ENCODE data around the gene PDE4A.
"Not testable (repeated sequence)": the region's sequence is repeated elsewhere in the genome, so short reads cannot be mapped to it uniquely, and the experiment has no call there.

The PDE4A gene

DNA sequence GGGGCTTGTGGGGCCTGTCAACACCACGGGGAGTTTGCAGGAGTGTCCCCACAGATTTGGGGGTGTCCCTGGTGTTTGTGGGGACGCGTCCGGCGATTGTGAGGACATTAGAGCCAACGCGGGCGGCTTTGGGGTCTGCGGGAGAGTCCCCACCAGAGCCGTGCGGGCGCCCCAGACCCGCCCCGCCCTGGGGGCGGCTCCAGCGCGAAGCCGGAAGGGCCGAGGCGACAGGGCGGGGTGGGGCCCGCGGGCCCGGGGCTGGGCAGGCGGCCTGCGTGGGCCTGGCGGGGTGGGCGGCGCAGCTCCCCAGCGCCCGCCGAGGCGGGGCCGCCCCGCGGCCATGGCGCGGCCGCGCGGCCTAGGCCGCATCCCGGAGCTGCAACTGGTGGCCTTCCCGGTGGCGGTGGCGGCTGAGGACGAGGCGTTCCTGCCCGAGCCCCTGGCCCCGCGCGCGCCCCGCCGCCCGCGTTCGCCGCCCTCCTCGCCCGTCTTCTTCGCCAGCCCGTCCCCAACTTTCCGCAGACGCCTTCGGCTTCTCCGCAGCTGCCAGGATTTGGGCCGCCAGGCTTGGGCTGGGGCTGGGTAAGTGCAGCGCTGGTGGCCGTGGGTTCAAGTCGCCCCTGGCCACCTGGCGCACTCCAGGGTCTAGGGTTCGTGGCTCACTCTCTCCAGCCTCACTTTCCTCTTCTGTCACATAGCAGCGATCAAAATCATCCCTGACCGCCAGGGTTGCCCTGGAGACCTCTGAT is 10.3 kb downstream of the PDE4A start:
- DNase-seq, result no peak

DNA sequence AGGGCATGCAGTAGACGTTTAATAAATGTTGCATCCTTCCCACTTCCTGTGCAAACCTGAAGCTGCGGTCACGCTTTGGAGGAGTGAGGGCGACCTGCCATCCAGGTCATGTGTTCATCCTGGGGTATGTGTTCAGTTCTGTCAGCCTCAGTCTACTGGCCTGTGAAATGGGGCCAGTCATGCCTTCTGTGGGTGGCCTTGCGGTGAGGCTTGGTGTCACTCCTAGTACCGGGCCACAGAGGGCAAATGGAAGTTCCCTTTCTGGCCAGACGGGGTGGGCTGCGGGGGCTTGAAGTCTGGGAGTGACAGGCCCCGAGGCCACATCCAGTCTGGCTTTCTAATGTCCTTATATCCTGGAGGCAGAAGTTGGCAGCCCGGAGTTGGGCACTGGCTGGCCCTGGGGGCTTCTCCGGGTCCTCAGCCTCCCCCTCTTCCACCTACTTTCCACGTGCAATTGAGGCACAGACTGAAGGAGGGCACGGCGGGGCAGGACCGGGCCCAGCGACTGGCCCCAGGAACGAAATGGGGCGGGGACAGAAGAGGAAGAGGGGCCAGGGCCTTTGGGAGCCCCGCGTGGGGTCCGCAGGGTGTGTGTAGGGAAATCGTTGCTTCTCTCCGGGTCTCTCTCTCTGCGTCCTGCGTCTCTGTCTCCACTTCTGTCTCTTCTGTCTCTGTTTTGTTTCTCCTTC is 11.1 kb downstream of the PDE4A start:
- DNase-seq, result no peak

DNA sequence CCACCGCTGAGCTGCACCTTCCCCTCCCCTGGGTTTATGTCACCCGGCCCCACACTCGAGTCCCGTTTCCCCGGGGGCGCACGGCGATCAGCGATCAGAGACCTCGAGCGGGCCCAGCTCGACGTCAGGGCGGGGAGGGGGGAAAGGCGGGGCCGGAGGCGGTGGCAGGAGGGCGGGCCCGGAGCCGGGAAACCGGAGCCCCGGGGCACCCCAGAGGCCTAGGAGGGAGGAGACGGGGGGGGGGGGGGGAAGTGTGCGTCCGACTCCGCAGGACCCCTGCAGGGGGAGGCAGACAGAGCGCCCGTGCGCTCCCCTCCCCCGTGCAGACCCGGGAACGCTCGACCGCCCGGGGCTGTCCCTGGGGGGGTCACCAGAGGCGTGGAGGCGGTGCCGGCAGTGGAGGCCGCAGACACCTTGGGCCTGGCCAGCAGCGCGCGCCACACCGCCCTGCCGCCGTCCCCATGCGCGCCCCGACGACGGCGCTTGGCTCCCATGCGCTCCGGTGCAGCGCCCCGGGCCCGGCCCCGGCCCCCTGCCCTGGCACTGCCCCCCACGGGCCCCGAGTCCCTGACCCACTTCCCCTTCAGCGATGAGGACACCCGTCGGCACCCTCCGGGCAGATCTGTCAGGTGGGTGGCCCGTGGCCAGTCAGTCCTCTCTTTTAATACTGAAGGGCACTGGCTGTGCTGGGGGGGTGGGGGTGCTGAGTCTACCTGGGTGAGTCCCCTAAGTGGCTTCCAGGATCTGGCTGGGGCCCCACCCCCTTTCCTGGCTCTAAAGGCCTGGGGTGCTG is 11.8 kb downstream of the PDE4A start:
- DNase-seq, result no peak

DNA sequence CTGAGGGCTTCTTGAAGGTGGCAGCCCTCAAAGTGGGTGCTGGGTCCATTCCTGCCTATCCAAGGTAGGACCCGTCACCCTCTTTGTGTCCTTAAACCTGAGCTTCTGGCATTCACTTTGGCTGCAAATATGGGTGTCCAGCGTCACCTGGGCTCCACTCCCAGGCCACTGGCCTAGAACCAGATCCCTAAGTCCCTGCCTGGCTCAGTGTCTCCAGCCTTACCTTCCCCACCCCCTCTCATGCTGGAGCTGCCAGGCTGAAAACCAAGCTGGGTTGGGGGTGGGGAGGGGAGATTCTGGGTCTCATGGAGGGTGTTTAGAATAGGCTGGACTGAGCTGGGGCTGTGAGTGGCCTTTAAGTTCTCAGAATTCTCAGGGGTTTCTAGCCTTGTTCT is 12.4 kb downstream of the PDE4A start:
- DNase-seq, result no peak

GRCh38 chr19:10433131-10433536 is 12.8 kb downstream of the PDE4A start:
- DNase-seq, result no peak

GRCh38 chr19:10439588-10439987 is 19.2 kb downstream of the PDE4A start:
- no peak for DNase-seq

- DNase-seq, result no peak
Measured at GRCh38 chr19:10442698-10443097, 22.4 kb downstream of the PDE4A start.

DNA sequence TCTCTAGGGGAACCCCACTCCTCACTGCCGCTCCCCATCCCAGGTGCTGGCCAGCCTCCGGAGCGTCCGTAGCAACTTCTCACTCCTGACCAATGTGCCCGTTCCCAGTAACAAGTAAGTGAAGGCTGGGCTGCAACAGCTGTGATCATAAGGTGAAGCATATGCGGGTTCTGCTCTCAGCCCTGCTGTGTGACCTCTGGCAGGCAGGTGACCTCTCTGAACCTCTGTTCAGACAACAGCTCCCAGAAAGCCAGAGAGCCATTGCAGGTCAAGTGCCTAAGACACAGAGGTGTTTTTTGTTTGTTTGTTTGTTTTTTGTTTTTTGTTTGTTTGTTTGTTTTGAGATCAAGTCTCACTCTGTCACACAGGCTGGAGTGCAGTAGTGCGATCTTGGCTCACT is 28.7 kb downstream of the PDE4A start:
- DNase-seq, result no peak

DNA sequence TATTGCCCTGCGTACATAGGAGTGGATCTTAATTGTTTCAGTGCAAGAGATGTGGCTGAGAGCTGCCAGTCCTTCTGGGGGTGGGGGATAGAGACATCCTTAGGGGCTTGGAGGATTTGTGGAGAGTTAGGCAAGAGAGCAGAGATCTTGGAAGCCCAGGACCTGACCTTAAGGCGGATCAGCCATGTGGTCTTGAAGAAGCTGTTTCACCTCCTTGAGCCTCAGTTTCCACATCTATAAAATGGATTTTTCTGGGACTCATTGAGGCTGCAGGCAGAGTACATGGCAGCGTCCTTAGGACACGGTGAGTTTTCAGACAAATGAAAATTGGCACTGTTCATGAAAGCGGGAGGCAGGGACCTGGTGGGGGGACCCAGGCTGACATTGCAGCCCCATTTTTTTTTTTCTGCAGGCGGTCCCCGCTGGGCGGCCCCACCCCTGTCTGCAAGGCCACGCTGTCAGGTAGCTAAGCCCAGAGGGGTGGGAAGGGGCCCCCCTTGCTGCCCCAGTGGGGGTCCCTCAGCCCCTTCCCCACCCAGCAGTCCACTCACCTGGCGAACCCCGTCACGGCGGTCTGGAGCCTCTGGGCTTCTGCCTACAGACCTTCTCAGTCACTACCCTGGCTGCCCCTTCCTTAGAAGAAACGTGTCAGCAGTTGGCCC is 30.0 kb downstream of the PDE4A start:
- DNase-seq, result no peak

DNA sequence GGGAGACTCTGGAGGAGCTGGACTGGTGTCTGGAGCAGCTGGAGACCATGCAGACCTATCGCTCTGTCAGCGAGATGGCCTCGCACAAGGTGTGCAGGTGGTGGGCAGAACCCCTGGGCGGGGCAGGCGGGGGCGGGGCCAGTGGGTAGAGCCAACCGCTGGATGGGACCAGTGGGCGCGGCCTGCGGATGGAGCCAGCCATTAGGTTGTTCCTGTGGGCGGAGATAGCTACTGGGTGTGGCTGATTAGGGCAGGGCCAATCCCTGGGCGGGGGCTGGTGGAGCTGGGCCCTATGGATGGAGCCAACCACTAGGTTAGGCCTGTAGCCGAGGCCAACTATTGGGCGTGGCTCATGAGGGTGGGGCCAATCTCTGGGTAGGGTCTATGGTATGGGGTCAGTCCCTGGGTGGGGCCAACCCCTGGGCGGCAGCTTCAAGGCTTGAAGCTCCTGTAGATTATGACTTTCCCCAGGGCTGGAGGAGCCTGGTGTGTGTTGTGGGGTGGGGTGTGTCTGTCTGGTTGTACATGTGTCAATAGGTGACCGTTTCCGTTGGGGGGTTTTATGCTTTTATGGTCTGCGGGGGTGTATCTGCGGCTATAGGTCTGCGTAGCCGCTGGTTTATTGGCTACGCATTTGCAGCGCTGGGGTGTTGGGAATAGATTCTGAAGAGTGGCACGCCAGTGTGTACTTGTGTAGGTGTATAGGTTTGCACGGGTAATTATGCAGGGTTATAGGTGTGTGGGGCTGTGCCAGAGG is 30.7 kb downstream of the PDE4A start:
- no peak for DNase-seq

- DNase-seq, result no peak
Measured at GRCh38 chr19:10452726-10453618, 32.6 kb downstream of the PDE4A start.

GRCh38 chr19:10453852-10454251 is 33.5 kb downstream of the PDE4A start:
- DNase-seq, result no peak

- DNase-seq, result no peak
Measured at GRCh38 chr19:10454267-10454666, 33.9 kb downstream of the PDE4A start.

GRCh38 chr19:10458733-10459132 is 38.4 kb downstream of the PDE4A start:
- DNase-seq, result not testable (repeated sequence)

GRCh38 chr19:10460714-10461046 is 40.3 kb downstream of the PDE4A start:
- no peak for DNase-seq

DNA sequence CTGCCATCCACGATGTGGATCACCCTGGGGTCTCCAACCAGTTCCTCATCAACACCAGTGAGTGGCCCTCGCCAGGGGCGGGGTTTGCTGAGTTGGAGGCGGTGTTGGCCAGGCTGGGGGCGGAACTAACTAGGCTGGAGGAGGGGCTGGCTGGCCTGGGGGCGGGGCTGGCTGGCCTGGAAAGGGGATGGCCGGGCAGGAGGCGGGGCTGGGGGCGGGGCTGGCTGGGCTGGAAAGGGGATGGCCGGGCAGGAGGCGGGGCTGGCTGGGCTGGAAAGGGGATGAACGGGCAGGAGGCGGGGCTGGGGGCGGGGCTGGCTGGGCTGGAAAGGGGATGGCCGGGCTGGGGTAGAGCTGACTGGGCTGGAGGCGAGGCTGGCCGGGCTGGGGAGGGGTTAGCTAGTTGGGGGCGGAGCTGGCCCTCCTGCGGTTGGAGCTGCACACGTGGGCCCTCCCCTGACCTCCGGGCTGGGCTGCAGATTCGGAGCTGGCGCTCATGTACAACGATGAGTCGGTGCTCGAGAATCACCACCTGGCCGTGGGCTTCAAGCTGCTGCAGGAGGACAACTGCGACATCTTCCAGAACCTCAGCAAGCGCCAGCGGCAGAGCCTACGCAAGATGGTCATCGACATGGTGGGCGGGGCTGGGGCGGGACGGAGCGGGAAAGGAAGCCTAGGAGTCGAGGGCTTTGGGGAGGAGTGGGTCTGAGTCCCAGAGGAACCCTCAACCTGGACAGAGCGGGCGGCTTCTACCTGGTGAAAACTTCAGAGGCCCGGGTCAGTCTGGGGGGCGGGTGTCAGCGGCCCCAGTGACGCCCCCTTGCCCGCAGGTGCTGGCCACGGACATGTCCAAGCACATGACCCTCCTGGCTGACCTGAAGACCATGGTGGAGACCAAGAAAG is 41.0 kb downstream of the PDE4A start:
- DNase-seq, result peak; percentile 71

DNA sequence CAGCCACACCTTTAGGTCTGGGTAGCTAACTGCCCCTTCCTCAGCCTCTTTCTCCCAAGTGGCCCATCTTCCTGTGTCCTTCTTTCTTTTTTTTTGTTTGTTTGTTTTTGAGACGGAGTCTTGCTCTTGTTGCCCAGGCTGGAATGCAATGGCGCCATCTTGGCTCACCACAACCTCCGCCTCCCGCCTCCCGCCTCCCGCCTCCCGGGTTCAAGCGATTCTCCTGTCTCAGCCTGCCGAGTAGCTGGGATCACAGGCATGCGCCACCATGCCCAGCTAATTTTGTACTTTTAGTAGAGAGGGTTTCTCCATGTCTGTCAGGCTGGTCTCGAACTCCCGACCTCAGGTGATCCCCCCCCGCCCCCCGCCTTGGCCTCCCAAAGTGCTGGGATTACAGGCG is 41.7 kb downstream of the PDE4A start:
- not testable (repeated sequence) for DNase-seq

- DNase-seq, result no peak
Measured at GRCh38 chr19:10462557-10462956, 42.2 kb downstream of the PDE4A start.

GRCh38 chr19:10464456-10464855 is 44.1 kb downstream of the PDE4A start:
- no peak for DNase-seq

DNA sequence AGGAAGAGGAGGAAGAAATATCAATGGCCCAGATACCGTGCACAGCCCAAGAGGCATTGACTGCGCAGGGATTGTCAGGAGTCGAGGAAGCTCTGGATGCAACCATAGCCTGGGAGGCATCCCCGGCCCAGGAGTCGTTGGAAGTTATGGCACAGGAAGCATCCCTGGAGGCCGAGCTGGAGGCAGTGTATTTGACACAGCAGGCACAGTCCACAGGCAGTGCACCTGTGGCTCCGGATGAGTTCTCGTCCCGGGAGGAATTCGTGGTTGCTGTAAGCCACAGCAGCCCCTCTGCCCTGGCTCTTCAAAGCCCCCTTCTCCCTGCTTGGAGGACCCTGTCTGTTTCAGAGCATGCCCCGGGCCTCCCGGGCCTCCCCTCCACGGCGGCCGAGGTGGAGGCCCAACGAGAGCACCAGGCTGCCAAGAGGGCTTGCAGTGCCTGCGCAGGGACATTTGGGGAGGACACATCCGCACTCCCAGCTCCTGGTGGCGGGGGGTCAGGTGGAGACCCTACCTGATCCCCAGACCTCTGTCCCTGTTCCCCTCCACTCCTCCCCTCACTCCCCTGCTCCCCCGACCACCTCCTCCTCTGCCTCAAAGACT is 46.9 kb downstream of the PDE4A start:
- no peak for DNase-seq
